ENCODE data around the gene MCUB. TPM values are rescaled to one million over a fixed set of nuclear protein-coding genes. Genes with fewer than 3 reads are reported as not detected.

The MCUB gene
- total and polyA plus RNA-seq, 2 of the 13 experiments (the other 11 are each of a cell fraction or from before 2014, with no cell fraction given), result 0.95 to 2.2 TPM

- TF ChIP-seq TBX3 (IDR thresholded peaks at IDR 0.05; ENCODE audit: borderline replicate concordance) (no peak), EHMT2 (IDR thresholded peaks at IDR 0.05; ENCODE audit: borderline replicate concordance, low read depth, low read length) (no peak), SRSF9 (IDR thresholded peaks at IDR 0.05; ENCODE audit: borderline replicate concordance, insufficient read depth, low read depth, low read length, poor library complexity, severe bottlenecking) (no peak), ZNF598 (CRISPR knock-in tag; IDR thresholded peaks at IDR 0.05; ENCODE audit: borderline replicate concordance) (peak; percentile 58; the same call in 1 of the 2 replicates), ZNF382 (CRISPR knock-in tag; IDR thresholded peaks at IDR 0.05; ENCODE audit: borderline replicate concordance) (no peak), ZNF12 (CRISPR knock-in tag; IDR thresholded peaks at IDR 0.05) (no peak), NFE2 (CRISPR knock-in tag; IDR thresholded peaks at IDR 0.05) (no peak), DMAP1 (CRISPR knock-in tag; IDR thresholded peaks at IDR 0.05) (0 out of 2 replicates have a peak, but pooled peaks have one; percentile 26), NFKBIZ (CRISPR knock-in tag; IDR thresholded peaks at IDR 0.05) (no peak), MAFF (IDR thresholded peaks at IDR 0.05; ENCODE audit: low read depth, low read length) (no peak), ZNF674 (CRISPR knock-in tag; IDR thresholded peaks at IDR 0.05; ENCODE audit: low read depth) (no peak), ZBTB38 (CRISPR knock-in tag; IDR thresholded peaks at IDR 0.05) (peak; percentile 56; the same call in 1 of the 2 replicates), ZNF296 (CRISPR knock-in tag; conservative IDR thresholded peaks at IDR 0.05) (no peak), GATA4 (IDR thresholded peaks at IDR 0.05; ENCODE audit: borderline replicate concordance, low read depth) (no peak), ATM (IDR thresholded peaks at IDR 0.05; ENCODE audit: borderline replicate concordance) (no peak), ZNF205 (CRISPR knock-in tag; IDR thresholded peaks at IDR 0.05) (no peak), MLXIP (CRISPR knock-in tag; IDR thresholded peaks at IDR 0.05; ENCODE audit: borderline replicate concordance) (no peak), PAXIP1 (CRISPR knock-in tag; conservative IDR thresholded peaks at IDR 0.05) (no peak), ZNF629 (CRISPR knock-in tag; conservative IDR thresholded peaks at IDR 0.05) (no peak), PRMT3 (CRISPR knock-in tag; IDR thresholded peaks at IDR 0.05; ENCODE audit: borderline replicate concordance, low read depth) (no peak)
- TF ChIP-seq, protein P1, sequence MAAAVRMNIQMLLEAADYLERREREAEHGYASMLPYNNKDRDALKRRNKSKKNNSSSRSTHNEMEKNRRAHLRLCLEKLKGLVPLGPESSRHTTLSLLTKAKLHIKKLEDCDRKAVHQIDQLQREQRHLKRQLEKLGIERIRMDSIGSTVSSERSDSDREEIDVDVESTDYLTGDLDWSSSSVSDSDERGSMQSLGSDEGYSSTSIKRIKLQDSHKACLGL (CRISPR knock-in tag; IDR thresholded peaks at IDR 0.05), result peak; percentile 48; the same call in 1 of the 2 replicates
- TF ChIP-seq, protein P2, sequence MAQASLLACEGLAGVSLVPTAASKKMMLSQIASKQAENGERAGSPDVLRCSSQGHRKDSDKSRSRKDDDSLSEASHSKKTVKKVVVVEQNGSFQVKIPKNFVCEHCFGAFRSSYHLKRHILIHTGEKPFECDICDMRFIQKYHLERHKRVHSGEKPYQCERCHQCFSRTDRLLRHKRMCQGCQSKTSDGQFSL (CRISPR knock-in tag; IDR thresholded peaks at IDR 0.05), result 0 out of 2 replicates have a peak, but pooled peaks have one; percentile 10
Observed at GRCh38 chr4:109729718-109730618, 169.9 kb downstream of the MCUB start, which contains the start of gene PLA2G12A (continued).
